ENCODE data around the gene DNAH17. TPM values are rescaled to one million over a fixed set of nuclear protein-coding genes. Genes with fewer than 3 reads are reported as not detected.

DNAH17 gene
- total RNA-seq, 1 experiment from 2014 or later: 0.69 TPM

GRCh38 chr17:78397681-78398101, 179.5 kb downstream of the DNAH17 start:
- H3K36me3 ChIP-seq (ENCODE audit: control insufficient read depth in 1 of 2, insufficient read depth in 2 of 2, low read length in 2 of 2): peaks cover 44 to 64% of the 10 kb centered on the region in 2 experiments; a peak in 2 of 4 replicates
- no peaks in the 10 kb centered on the region for H3K9me3 ChIP-seq (ENCODE audit: control insufficient read depth in 1 of 2, insufficient read depth in 1 of 2, low read depth in 1 of 2, low read length in 2 of 2)
- DNase-seq (ENCODE audit: low read depth, low spot score): no peak
- intact Hi-C loops (cut with micrococcal nuclease): no loop called here
- no TSS peak for BruUV-seq (replicated peaks)
- no peak overlapping the region for H3K4me2 ChIP-seq (ENCODE audit: low read length)
- H3K27me3 ChIP-seq (ENCODE audit: insufficient read depth, low read length): no peaks in the 10 kb centered on the region
- TF ChIP-seq EGR1 (IDR thresholded peaks at IDR 0.05; ENCODE audit: low read depth) (no peak), SRF (IDR thresholded peaks at IDR 0.05; ENCODE audit: low read depth) (no peak), RAD21 (IDR thresholded peaks at IDR 0.05; ENCODE audit: low read depth) (no peak), EZH2 (IDR thresholded peaks at IDR 0.05) (no peak), POLR2AphosphoS5 (IDR thresholded peaks at IDR 0.05; ENCODE audit: low read depth, low read length) (no peak), ZBTB33 (IDR thresholded peaks at IDR 0.05; ENCODE audit: extremely low read depth, insufficient replicate concordance, low read length) (no peak), POLR2A (IDR thresholded peaks at IDR 0.05; ENCODE audit: borderline replicate concordance, extremely low read depth, insufficient read depth, insufficient read length) (no peak), CBX3 (IDR thresholded peaks at IDR 0.05; ENCODE audit: low read depth) (no peak), CEBPB (IDR thresholded peaks at IDR 0.05; ENCODE audit: low read depth) (no peak), EZH2phosphoT487 (IDR thresholded peaks at IDR 0.05; ENCODE audit: borderline replicate concordance) (no peak), SIN3A (IDR thresholded peaks at IDR 0.05; ENCODE audit: low read depth) (no peak), ZNF274 (IDR thresholded peaks at IDR 0.05; ENCODE audit: low read depth, low read length) (no peak), ATF3 (IDR thresholded peaks at IDR 0.05) (no peak), YY1 (IDR thresholded peaks at IDR 0.05; ENCODE audit: extremely low read depth, insufficient replicate concordance, low read depth, low read length) (no peak), SP1 (IDR thresholded peaks at IDR 0.05; ENCODE audit: low read depth) (no peak), ZFX (IDR thresholded peaks at IDR 0.05) (no peak), TCF7L2 (IDR thresholded peaks at IDR 0.05; ENCODE audit: borderline replicate concordance, extremely low read depth, insufficient read depth, insufficient read length) (no peak), ELF1 (IDR thresholded peaks at IDR 0.05; ENCODE audit: borderline replicate concordance, low read depth) (no peak)
- TF ChIP-seq, protein P1, sequence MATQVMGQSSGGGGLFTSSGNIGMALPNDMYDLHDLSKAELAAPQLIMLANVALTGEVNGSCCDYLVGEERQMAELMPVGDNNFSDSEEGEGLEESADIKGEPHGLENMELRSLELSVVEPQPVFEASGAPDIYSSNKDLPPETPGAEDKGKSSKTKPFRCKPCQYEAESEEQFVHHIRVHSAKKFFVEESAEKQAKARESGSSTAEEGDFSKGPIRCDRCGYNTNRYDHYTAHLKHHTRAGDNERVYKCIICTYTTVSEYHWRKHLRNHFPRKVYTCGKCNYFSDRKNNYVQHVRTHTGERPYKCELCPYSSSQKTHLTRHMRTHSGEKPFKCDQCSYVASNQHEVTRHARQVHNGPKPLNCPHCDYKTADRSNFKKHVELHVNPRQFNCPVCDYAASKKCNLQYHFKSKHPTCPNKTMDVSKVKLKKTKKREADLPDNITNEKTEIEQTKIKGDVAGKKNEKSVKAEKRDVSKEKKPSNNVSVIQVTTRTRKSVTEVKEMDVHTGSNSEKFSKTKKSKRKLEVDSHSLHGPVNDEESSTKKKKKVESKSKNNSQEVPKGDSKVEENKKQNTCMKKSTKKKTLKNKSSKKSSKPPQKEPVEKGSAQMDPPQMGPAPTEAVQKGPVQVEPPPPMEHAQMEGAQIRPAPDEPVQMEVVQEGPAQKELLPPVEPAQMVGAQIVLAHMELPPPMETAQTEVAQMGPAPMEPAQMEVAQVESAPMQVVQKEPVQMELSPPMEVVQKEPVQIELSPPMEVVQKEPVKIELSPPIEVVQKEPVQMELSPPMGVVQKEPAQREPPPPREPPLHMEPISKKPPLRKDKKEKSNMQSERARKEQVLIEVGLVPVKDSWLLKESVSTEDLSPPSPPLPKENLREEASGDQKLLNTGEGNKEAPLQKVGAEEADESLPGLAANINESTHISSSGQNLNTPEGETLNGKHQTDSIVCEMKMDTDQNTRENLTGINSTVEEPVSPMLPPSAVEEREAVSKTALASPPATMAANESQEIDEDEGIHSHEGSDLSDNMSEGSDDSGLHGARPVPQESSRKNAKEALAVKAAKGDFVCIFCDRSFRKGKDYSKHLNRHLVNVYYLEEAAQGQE (IDR thresholded peaks at IDR 0.05; ENCODE audit: low read depth): no peak
- TF ChIP-seq, protein P2, sequence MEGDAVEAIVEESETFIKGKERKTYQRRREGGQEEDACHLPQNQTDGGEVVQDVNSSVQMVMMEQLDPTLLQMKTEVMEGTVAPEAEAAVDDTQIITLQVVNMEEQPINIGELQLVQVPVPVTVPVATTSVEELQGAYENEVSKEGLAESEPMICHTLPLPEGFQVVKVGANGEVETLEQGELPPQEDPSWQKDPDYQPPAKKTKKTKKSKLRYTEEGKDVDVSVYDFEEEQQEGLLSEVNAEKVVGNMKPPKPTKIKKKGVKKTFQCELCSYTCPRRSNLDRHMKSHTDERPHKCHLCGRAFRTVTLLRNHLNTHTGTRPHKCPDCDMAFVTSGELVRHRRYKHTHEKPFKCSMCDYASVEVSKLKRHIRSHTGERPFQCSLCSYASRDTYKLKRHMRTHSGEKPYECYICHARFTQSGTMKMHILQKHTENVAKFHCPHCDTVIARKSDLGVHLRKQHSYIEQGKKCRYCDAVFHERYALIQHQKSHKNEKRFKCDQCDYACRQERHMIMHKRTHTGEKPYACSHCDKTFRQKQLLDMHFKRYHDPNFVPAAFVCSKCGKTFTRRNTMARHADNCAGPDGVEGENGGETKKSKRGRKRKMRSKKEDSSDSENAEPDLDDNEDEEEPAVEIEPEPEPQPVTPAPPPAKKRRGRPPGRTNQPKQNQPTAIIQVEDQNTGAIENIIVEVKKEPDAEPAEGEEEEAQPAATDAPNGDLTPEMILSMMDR (IDR thresholded peaks at IDR 0.05 in 2 of 3, conservative IDR thresholded peaks at IDR 0.05 in 1 of 3; ENCODE audit: borderline replicate concordance in 1 of 3, insufficient read depth in 1 of 3, low read depth in 2 of 3, low read length in 2 of 3): no peak
- no peak overlapping the region for H2AFZ ChIP-seq (ENCODE audit: low read depth, low read length, poor library complexity, severe bottlenecking)
- H3K79me2 ChIP-seq (ENCODE audit: insufficient read depth, low read length): peaks cover 48% of the 10 kb centered on the region
- peaks cover 0 to under 1% of the 10 kb centered on the region in 2 experiments; a peak in 1 of 4 replicates for H3K4me1 ChIP-seq (ENCODE audit: control insufficient read depth in 1 of 2, insufficient read depth in 2 of 2, low read length in 2 of 2)
- no peak for ATAC-seq
- no peak overlapping the region for H3K4me3 ChIP-seq (replicated peaks in 1 of 2; ENCODE audit: low read depth in 1 of 2, low read length in 2 of 2)
- ChIA-PET CTCF (no interaction called here), POLR2A (no interaction called here), RAD21 (ENCODE audit: low non-redundant PET in 1 of 2, low total read pairs in 2 of 2, uncharacterized antibody in 2 of 2, unreplicated experiment in 2 of 2) (no interaction called here)
- H3K27ac ChIP-seq (ENCODE audit: low read depth, low read length): no peak overlapping the region
- no peaks in the 10 kb centered on the region for H3K9me2 ChIP-seq (ENCODE audit: insufficient read depth)
- no peak overlapping the region for H3K9ac ChIP-seq (ENCODE audit: low read length)
- peaks cover 3% of the 10 kb centered on the region; the same call in 1 of the 2 replicates for H4K20me1 ChIP-seq (ENCODE audit: insufficient read depth)

All from HCT116 (cell line).